HCT116 (cell line): ENCODE results near the gene MPZL2. TPM values are rescaled to one million over a fixed set of nuclear protein-coding genes. Genes with fewer than 3 reads are reported as not detected.

ENCODE experiments used
- ATAC-seq: fragments of 200-7000 bp; cut with Tn5 transposase; 2 replicates; pipeline ENCODE4 v1.9.1; 2020; ENCODE audit warnings: mild to moderate bottlenecking, moderate library complexity
- BruUV-seq: library from RNA; stranded (reverse); fragments of 400-500 nt; replicated peaks from 2 replicates; lab custom pipeline; 2021; lab: Mats Ljungman, UMichigan
- CTCF ChIA-PET: fragments of 300-600 bp; sonication (Branson Sonifier 250); formaldehyde crosslinking; loops from one replicate; lab custom pipeline; 2021; ENCODE audit warnings: antibody characterized with exemption; lab: Charles Lee
- POLR2A ChIA-PET: fragments of 300-600, 350-600 bp; sonication (Branson Sonifier 250); formaldehyde crosslinking; loops from one replicate; lab custom pipeline; 2021; ENCODE audit warnings: antibody characterized with exemption; lab: Charles Lee
- RAD21 ChIA-PET, 2 experiments: fragments of 300-600 bp; sonication (Branson Sonifier 250); formaldehyde crosslinking; loops; one replicate each; lab custom pipeline; 2023; ENCODE audit warnings: low total read pairs in 2 of 2; ENCODE audit not compliant: uncharacterized antibody in 2 of 2, unreplicated experiment in 2 of 2, low non-redundant PET in 1 of 2; lab: Charles Lee
- DNase-seq: peaks from one replicate; pipeline ENCODE4 v3.0.0-alpha.2; 2010; ENCODE audit warnings: low read depth, low spot score
- H2AFZ ChIP-seq: fragments of 200-600 bp; shearing (Covaris generic), sonication (generic); 2 replicates; pipeline ENCODE4 v1.6.1; 2017; ENCODE audit warnings: low read depth, mixed run types, mixed read lengths, antibody characterized with exemption, low read length; ENCODE audit not compliant: poor library complexity, severe bottlenecking
- H3K27ac ChIP-seq: 2 replicates; pipeline ENCODE4 v1.5.1; 2012; ENCODE audit warnings: low read depth, low read length
- H3K27me3 ChIP-seq: fragments of 200-600 bp; sonication (generic); 2 replicates; pipeline ENCODE4 v1.6.1; 2016; ENCODE audit warnings: mixed run types, low read length, mixed read lengths; ENCODE audit not compliant: insufficient read depth
- H3K36me3 ChIP-seq, 2 experiments: fragments of 200-500 bp in 1 of 2; fragments of 200-600 bp in 1 of 2; sonication (Bioruptor generic) in 1 of 2; sonication (generic) in 1 of 2; 2 replicates each; pipeline versions ENCODE4 v1.5.1 to v1.6.1; 2014 to 2016; ENCODE audit warnings: low read length in 2 of 2, inconsistent platforms in 1 of 2, mixed read lengths in 1 of 2, mixed run types in 1 of 2; ENCODE audit not compliant: insufficient read depth in 2 of 2, control insufficient read depth in 1 of 2
- H3K4me1 ChIP-seq, 2 experiments: fragments of 200-600 bp in 1 of 2; sonication (generic) in 1 of 2; 2 replicates each; pipeline versions ENCODE4 v1.5.1 to v1.6.1; 2012 to 2017; ENCODE audit warnings: low read length in 2 of 2, inconsistent platforms in 1 of 2, mild to moderate bottlenecking in 1 of 2, mixed read lengths in 1 of 2, mixed run types in 1 of 2, moderate library complexity in 1 of 2; ENCODE audit not compliant: insufficient read depth in 2 of 2, control insufficient read depth in 1 of 2
- H3K4me2 ChIP-seq: fragments of 200-600 bp; sonication (generic); 2 replicates; pipeline ENCODE4 v1.6.1; 2017; ENCODE audit warnings: mixed run types, low read length, mixed read lengths
- H3K4me3 ChIP-seq, 2 experiments: fragments of 200-600 bp in 1 of 2; sonication (generic) in 1 of 2; replicated peaks in 1 of 2; 2 replicates each; pipeline ENCODE4 v1.5.1; 2011 to 2016; ENCODE audit warnings: low read length in 2 of 2, control low read depth in 1 of 2, low read depth in 1 of 2, mild to moderate bottlenecking in 1 of 2, mixed read lengths in 1 of 2, mixed run types in 1 of 2
- H3K79me2 ChIP-seq: fragments of 200-600 bp; sonication (generic); 2 replicates; pipeline ENCODE4 v1.6.1; 2017; ENCODE audit warnings: mild to moderate bottlenecking, mixed run types, low read length, moderate library complexity, mixed read lengths; ENCODE audit not compliant: insufficient read depth
- H3K9ac ChIP-seq: fragments of 200-600 bp; sonication (generic); 2 replicates; pipeline ENCODE4 v1.6.1; 2016; ENCODE audit warnings: low read length, mixed read lengths
- H3K9me2 ChIP-seq: fragments of 200-600 bp; sonication (generic), shearing (Covaris generic); 2 replicates; pipeline ENCODE4 v1.6.1; 2017; ENCODE audit warnings: mixed run types, mild to moderate bottlenecking, moderate library complexity; ENCODE audit not compliant: insufficient read depth
- H3K9me3 ChIP-seq, 2 experiments: fragments of 200-500 bp in 1 of 2; fragments of 200-600 bp in 1 of 2; sonication (Bioruptor generic) in 1 of 2; sonication (generic) in 1 of 2; 2 replicates each; pipeline ENCODE4 v1.6.1; 2014 to 2017; ENCODE audit warnings: low read length in 2 of 2, mixed read lengths in 2 of 2, inconsistent platforms in 1 of 2, low read depth in 1 of 2, mild to moderate bottlenecking in 1 of 2, mixed run types in 1 of 2, moderate library complexity in 1 of 2; ENCODE audit not compliant: control insufficient read depth in 1 of 2, insufficient read depth in 1 of 2
- H4K20me1 ChIP-seq: fragments of 200-600 bp; sonication (generic), shearing (Covaris generic); 2 replicates; pipeline ENCODE4 v1.6.1; 2017; ENCODE audit warnings: mixed run types, mild to moderate bottlenecking, moderate library complexity; ENCODE audit not compliant: insufficient read depth
- CBX3 ChIP-seq: IDR thresholded peaks from 2 replicates; pipeline ENCODE4 v1.6.1; 2012; ENCODE audit warnings: low read depth
- CEBPB ChIP-seq: IDR thresholded peaks from 2 replicates; pipeline ENCODE4 v1.6.1; 2012; ENCODE audit warnings: low read depth
- EGR1 ChIP-seq: IDR thresholded peaks from 2 replicates; pipeline ENCODE4 v1.6.1; 2012; ENCODE audit warnings: low read depth
- ELF1 ChIP-seq: IDR thresholded peaks from 2 replicates; pipeline ENCODE4 v1.6.1; 2012; ENCODE audit warnings: low read depth, borderline replicate concordance
- EZH2phosphoT487 ChIP-seq: fragments of 200-600 bp; IDR thresholded peaks from 2 replicates; pipeline ENCODE4 v1.6.1; 2018; ENCODE audit warnings: antibody characterized with exemption, borderline replicate concordance
- JUND ChIP-seq: IDR thresholded peaks from 2 replicates; pipeline ENCODE4 v1.6.1; 2012
- MAX ChIP-seq: IDR thresholded peaks from 2 replicates; pipeline ENCODE4 v1.6.1; 2012
- POLR2AphosphoS5 ChIP-seq: IDR thresholded peaks from 2 replicates; pipeline ENCODE4 v1.6.1; 2011; ENCODE audit warnings: mild to moderate bottlenecking, low read depth, low read length, moderate library complexity
- REST ChIP-seq: IDR thresholded peaks from 2 replicates; pipeline ENCODE4 v1.6.1; 2012; ENCODE audit warnings: low read depth
- SIN3A ChIP-seq: IDR thresholded peaks from 2 replicates; pipeline ENCODE4 v1.6.1; 2012; ENCODE audit warnings: low read depth
- SP1 ChIP-seq: IDR thresholded peaks from 2 replicates; pipeline ENCODE4 v1.6.1; 2012; ENCODE audit warnings: low read depth
- SRF ChIP-seq: IDR thresholded peaks from 2 replicates; pipeline ENCODE4 v1.6.1; 2012; ENCODE audit warnings: low read depth
- TCF7L2 ChIP-seq: IDR thresholded peaks from 2 replicates; pipeline ENCODE4 v1.7.0; 2011; ENCODE audit warnings: borderline replicate concordance, inconsistent platforms; ENCODE audit not compliant: insufficient read depth, insufficient read length; ENCODE audit errors: extremely low read depth
- YY1 ChIP-seq: IDR thresholded peaks from 2 replicates; pipeline ENCODE4 v1.6.1; 2011; ENCODE audit warnings: low read length, low read depth, moderate library complexity, mild to moderate bottlenecking; ENCODE audit not compliant: insufficient replicate concordance; ENCODE audit errors: extremely low read depth
- ZFX ChIP-seq: fragments of 450-650 bp; IDR thresholded peaks from 2 replicates; pipeline ENCODE4 v1.6.1; 2017
- ZNF274 ChIP-seq: fragments of 200-500 bp; sonication (Bioruptor generic); IDR thresholded peaks from 2 replicates; pipeline ENCODE4 v1.6.1; 2014; ENCODE audit warnings: mild to moderate bottlenecking, low read depth, low read length, inconsistent platforms
- intact Hi-C: fragments of 100-400 bp; cut with micrococcal nuclease; formaldehyde crosslinking; loops from 2 replicates; pipeline ENCODE4 v1.10.0; 2022
- total RNA-seq: library from RNA; stranded (reverse); gene quantifications from one replicate; pipeline ENCODE4 v1.2.1, GENCODE V29; 2021; ENCODE audit not compliant: unreplicated experiment

The MPZL2 gene
- total RNA-seq, 1 experiment from 2014 or later = 16.8 TPM

- H3K27me3 ChIP-seq = peaks cover 16% of the 10 kb centered on the region; the same call in 1 of the 2 replicates
- TF ChIP-seq ZNF274 (no peak), JUND (no peak), SIN3A (no peak), EZH2phosphoT487 (no peak), EGR1 (no peak), ZFX (no peak), ELF1 (no peak), MAX (no peak), REST (no peak), SP1 (no peak), CEBPB (no peak), YY1 (no peak), CBX3 (no peak), SRF (no peak), TCF7L2 (no peak), POLR2AphosphoS5 (no peak)
- TF ChIP-seq, all 23 proteins: peak for 0
- ChIA-PET RAD21 (no interaction called here), CTCF (interaction anchor here (2.5 kb wide), 1 partner anchor 14 kb away, joined by 10 read pairs; no protein-coding TSS in a partner anchor), POLR2A (no interaction called here)
- no TSS peak for BruUV-seq
- H3K4me1 ChIP-seq = no peaks in the 10 kb centered on the region
- no peak for ATAC-seq
- no peaks in the 10 kb centered on the region for H3K36me3 ChIP-seq
- intact Hi-C loops = no loop called here
- H2AFZ ChIP-seq = no peak overlapping the region
- no peak for DNase-seq
- H3K9me3 ChIP-seq = no peaks in the 10 kb centered on the region
- H3K4me2 ChIP-seq = no peak overlapping the region
- H3K27ac ChIP-seq = no peak overlapping the region
- no peak overlapping the region for H3K4me3 ChIP-seq
- H3K79me2 ChIP-seq = no peaks in the 10 kb centered on the region
- no peaks in the 10 kb centered on the region for H4K20me1 ChIP-seq
- H3K9ac ChIP-seq = no peak overlapping the region
- no peaks in the 10 kb centered on the region for H3K9me2 ChIP-seq
Observed at GRCh38 chr11:118212131-118212725, 51.9 kb downstream of the MPZL2 start.
